Spinal cord (tissue), 10 donors: Measurements from ENCODE around the gene CD7. TPM values are rescaled to one million over a fixed set of nuclear protein-coding genes. Genes with fewer than 3 reads are reported as not detected.

ENCODE experiments used
- DNase-seq, 6 donors: peaks; one replicate each; pipeline versions ENCODE4 v3.0.0 to v3.0.0-alpha.2; 2013 to 2015; ENCODE audit warnings: low spot score in 6 of 6, low read depth in 4 of 6
- H3K27ac ChIP-seq: one replicate; pipeline ENCODE4 v1.5.1; 2013; ENCODE audit warnings: low read depth, low read length, control low read depth
- H3K27me3 ChIP-seq: one replicate; pipeline ENCODE4 v1.6.1; 2013; ENCODE audit warnings: low read length; ENCODE audit not compliant: control insufficient read depth, insufficient read depth
- H3K36me3 ChIP-seq: one replicate; pipeline ENCODE4 v1.6.1; 2013; ENCODE audit warnings: low read length; ENCODE audit not compliant: control insufficient read depth, insufficient read depth
- H3K4me1 ChIP-seq: one replicate; pipeline ENCODE4 v1.6.1; 2013; ENCODE audit warnings: low read length; ENCODE audit not compliant: control insufficient read depth, insufficient read depth
- H3K4me3 ChIP-seq: one replicate; pipeline ENCODE4 v1.5.1; 2013; ENCODE audit warnings: low read depth, low read length, control low read depth
- H3K9me3 ChIP-seq: one replicate; pipeline ENCODE4 v1.6.1; 2013; ENCODE audit warnings: low read length; ENCODE audit not compliant: control insufficient read depth, insufficient read depth
- WGBS: methylation state at CpG from one replicate; pipeline ENCODE4 v1.1.5; 2013; ENCODE audit warnings: missing lambda C conversion rate; ENCODE audit not compliant: insufficient coverage; 5-methylcytosine and 5-hydroxymethylcytosine counted together
- polyA plus RNA-seq, 2 donors: library from polyadenylated mRNA; unstranded; fragments of 120-200 nt; gene quantifications; one replicate each; pipeline ENCODE4 v1.2.1, GENCODE V29; 2013; ENCODE audit not compliant: insufficient read length in 2 of 2
- total RNA-seq, 2 donors: library from RNA; depleted of rRNA in 1 of 2; stranded (reverse); fragments of 120-200 nt in 1 of 2; fragments of >200 nt in 1 of 2; gene quantifications; one replicate each; pipeline versions ENCODE4 v1.2.3 to v1.2.4, GENCODE V29; 2013 to 2014
- donor health status: healthy.

CD7 gene
- total and polyA plus RNA-seq, 4 donors, result 0.33 to 0.42 (median 0.41) TPM; not detected in 1

DNA sequence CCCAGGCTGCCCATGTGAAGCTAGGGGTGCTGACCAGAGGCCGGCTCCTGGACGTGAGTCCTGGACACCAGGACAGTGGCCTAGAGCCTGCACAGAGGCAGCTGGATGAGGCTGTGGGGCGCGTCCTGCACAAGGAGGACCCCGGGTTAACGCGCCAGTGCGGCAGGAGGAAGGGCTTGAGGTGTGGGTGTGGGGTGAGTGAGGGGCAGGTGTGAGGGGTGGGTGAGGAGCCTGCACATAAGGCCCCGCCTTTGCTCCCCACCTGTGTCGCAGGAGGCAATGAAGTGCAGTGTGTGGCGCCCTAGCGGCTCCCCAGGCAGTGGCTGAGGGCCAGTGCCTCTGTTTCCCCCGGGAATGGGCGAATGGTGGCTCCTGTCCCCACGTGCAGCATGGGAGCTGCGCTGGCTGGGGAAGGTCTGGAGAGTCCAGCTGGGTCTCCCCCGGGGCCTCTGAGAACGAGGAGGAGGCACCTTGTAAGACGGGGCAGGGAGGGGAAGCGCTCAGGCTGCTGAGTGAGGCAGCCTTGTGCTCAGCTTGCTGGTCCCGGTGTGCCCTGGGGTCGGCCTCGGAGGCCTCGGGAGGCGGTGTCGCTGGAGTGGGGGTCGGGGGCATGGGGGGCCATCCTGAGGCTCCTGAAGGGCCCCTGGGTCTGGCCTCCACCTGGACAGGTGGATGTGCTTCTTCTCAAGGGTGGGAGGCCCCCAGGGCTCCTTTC, 3.2 kb downstream of the CD7 start:
- Histone ChIP-seq H3K4me3 (no peak overlapping the region), H3K27ac (no peak overlapping the region), H3K36me3 (no peaks in the 10 kb centered on the region), H3K9me3 (no peaks in the 10 kb centered on the region), H3K4me1 (peaks cover 12% of the 10 kb centered on the region), H3K27me3 (peaks cover 6% of the 10 kb centered on the region)
- no peak for DNase-seq
- WGBS, result 83% methylated on average over 25 of the region's 27 CpGs

DNA sequence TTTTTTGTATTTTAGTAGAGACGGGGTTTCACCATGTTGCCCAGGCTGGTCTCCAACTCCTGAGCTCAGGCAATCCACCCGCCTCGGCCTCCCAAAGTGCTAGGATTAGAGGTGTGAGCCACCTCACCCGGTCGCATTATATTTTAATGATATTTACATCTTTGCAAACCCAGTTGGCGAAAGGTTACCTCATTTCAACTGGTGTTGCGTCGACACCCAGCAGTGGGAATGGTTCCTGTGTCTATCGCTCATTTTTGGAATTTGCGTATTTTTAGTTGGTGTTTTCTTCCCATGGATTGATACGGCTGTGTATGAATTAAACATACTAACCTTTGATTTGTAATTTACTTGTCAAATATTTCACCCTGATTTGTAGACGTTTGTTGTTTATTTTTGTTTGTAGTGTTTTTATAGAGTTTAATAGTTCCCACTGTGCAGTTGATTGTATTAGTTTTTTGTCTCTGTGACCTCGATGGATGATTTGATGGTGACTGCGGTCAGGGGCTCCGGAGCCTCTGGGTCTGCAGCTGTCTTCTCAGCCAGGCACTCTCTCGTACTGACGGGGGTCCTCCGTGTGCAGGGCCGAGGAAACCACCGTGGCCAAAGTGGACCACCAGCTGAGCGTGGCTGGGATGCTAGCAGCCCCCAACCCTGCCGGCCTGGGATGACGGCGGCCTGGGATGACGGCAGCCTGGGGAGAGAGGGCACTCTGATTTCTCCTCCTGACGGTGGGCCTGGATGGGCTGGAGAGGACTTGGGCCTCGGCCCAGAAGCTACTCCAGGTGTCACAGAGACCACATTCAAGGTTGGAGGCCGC, 4.0 kb downstream of the CD7 start:
- no peaks in the 10 kb centered on the region for H3K36me3 ChIP-seq
- peaks cover 12% of the 10 kb centered on the region for H3K4me1 ChIP-seq
- H3K9me3 ChIP-seq, result no peaks in the 10 kb centered on the region
- no peak for DNase-seq
- WGBS, result 60% methylated on average over 16 of the region's 28 CpGs
- H3K4me3 ChIP-seq, result no peak overlapping the region
- H3K27ac ChIP-seq, result no peak overlapping the region
- peaks cover 6% of the 10 kb centered on the region for H3K27me3 ChIP-seq

- H3K4me1 ChIP-seq, result peaks cover 12% of the 10 kb centered on the region
- no peak overlapping the region for H3K27ac ChIP-seq
- H3K27me3 ChIP-seq, result peaks cover 6% of the 10 kb centered on the region
- H3K36me3 ChIP-seq, result no peaks in the 10 kb centered on the region
- H3K9me3 ChIP-seq, result no peaks in the 10 kb centered on the region
- 94% methylated on average over 4 of the region's 13 CpGs for WGBS
- no peak for DNase-seq
- no peak overlapping the region for H3K4me3 ChIP-seq
Observed at GRCh38 chr17:82311971-82312370, 5.4 kb downstream of the CD7 start.

DNA sequence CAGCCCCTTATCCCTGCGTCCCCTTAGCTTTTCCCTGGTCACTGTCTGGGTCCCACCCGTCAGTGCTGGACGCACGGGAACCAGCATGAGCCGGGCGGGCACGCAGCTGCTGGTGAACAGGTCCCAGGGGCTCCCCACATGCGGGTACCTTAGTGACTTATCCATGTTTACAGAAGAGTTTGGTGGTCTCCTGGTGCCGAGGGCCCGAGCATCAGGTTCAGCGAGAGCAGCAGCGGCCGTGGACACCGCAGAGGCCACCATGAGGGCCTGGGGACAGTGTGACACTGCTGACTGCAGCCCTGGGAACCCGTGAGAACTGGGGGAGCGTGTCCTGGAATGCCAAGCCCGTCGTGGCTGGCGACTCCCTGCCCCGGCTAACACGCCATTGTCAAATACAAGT, 6.5 kb downstream of the CD7 start:
- DNase-seq, result no peak
- Histone ChIP-seq H3K9me3 (no peaks in the 10 kb centered on the region), H3K27ac (no peak overlapping the region), H3K4me1 (peaks cover 7% of the 10 kb centered on the region), H3K27me3 (peaks cover 3% of the 10 kb centered on the region), H3K36me3 (no peaks in the 10 kb centered on the region), H3K4me3 (no peak overlapping the region)
- 81% methylated on average over 21 of the region's 21 CpGs for WGBS

DNA sequence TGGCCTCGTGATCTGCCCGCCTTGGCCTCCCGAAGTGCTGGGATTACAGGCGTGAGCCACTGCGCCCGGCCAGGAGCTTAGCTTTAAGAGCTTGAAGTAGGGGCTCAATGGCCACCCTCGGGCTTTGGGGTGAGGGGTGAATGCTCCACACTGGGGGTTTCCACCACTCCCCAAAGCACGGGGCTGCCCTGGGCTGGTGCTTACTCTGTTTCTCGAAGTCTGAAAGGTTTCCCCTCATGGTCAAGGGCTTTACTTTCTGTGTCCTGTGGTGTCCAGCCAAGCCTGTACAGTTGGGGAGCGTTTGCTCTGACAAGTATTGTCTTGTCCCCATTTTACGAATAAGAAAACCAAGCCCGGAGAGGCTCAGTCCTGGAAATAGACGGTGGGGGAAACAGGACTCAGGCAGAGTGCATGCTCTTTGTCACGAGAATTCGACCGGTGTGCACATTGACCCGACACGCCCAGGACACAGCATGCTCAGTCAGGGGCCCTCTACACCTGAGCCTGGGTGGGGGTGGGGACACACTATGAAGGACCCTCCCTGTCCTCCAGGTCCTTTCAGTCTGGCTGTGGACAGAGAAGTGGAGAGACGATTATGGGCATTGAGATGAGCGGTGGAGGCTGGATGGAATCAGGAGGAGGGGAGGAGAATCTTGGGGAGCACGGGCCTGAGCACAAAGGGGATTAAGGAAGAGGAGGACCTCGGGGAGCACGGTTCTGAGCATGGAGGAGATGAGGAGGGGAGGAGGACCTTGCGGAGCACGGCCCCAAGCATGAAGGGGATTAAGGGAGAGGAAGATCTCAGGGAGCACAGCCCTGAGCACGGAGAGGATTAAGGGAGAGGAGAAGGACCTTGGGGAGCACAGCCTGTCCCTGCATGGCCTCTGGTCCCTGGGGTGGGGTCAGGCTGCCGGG, 7.5 kb downstream of the CD7 start:
- Histone ChIP-seq H3K4me3 (no peak overlapping the region), H3K36me3 (no peaks in the 10 kb centered on the region), H3K27ac (no peak overlapping the region), H3K9me3 (no peaks in the 10 kb centered on the region), H3K4me1 (peaks cover 7% of the 10 kb centered on the region), H3K27me3 (no peaks in the 10 kb centered on the region)
- DNase-seq, result no peak
- 82% methylated on average over 24 of the region's 27 CpGs for WGBS

- no peaks in the 10 kb centered on the region for H3K36me3 ChIP-seq
- 77% methylated on average over 18 of the region's 20 CpGs for WGBS
- peak overlapping the region; percentile 40 for H3K27ac ChIP-seq
- H3K27me3 ChIP-seq, result no peaks in the 10 kb centered on the region
- H3K9me3 ChIP-seq, result no peaks in the 10 kb centered on the region
- DNase-seq, result no peak
- H3K4me1 ChIP-seq, result peaks cover 15% of the 10 kb centered on the region
- no peak overlapping the region for H3K4me3 ChIP-seq
Observed at GRCh38 chr17:82305727-82306300, 11.6 kb downstream of the CD7 start.

- no peaks in the 10 kb centered on the region for H3K27me3 ChIP-seq
- 64% methylated on average over 19 of the region's 23 CpGs for WGBS
- H3K27ac ChIP-seq, result peak overlapping the region; percentile 40
- no peaks in the 10 kb centered on the region for H3K36me3 ChIP-seq
- peaks cover 16% of the 10 kb centered on the region for H3K4me1 ChIP-seq
- DNase-seq, result no peak
- H3K4me3 ChIP-seq, result no peak overlapping the region
- H3K9me3 ChIP-seq, result no peaks in the 10 kb centered on the region
Observed at GRCh38 chr17:82304826-82305726, 12.3 kb downstream of the CD7 start.

DNA sequence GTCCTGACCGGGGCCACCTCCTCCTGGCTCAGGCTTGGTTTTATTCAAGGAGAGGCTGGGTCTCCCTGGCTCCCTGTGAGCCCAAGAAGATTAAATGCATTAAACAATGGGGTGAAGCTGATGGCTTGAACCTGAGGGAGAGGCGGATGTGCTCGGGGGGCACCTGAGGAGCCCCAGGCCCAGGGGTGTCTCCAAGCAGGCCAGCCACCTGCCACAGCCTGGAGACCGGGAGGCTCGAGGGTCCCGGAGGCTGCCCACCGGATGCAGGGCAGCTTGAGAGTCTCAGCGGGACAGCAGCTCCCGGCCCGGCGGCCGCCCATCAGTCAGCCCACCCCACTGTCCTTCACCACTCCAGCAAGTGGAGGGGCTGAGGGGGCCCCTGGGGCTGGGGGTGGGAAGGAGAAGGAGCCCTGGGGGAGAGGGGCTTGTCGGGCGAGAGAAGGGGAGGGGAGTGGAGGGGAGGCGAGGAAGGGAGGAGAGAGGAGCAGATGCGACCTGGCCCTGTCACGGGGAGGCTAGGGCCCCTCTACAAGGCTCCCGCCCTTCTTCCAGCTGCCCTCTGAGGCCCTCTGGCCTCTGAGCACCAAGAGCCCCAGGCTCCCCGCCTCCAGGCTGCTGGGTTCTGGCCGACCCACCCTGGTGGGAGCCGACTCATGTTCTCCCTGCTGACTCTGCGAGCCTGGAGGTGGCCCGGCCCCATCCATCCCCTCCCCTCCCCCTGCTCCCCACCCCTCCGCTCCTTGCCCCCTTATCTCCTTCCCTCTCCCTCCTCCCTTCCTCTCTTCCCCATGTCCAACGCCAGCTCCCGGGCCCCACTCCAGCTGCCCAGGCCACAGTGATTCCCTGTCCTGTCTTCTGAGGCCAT, 13.2 kb downstream of the CD7 start:
- no peaks in the 10 kb centered on the region for H3K36me3 ChIP-seq
- WGBS, result 57% methylated on average over 17 of the region's 26 CpGs
- no peaks in the 10 kb centered on the region for H3K27me3 ChIP-seq
- H3K9me3 ChIP-seq, result no peaks in the 10 kb centered on the region
- H3K27ac ChIP-seq, result no peak overlapping the region
- no peak for DNase-seq
- peaks cover 16% of the 10 kb centered on the region for H3K4me1 ChIP-seq
- no peak overlapping the region for H3K4me3 ChIP-seq
